Naive B cell (primary cell): Measurements from ENCODE around the gene BATF. TPM values are rescaled to one million over a fixed set of nuclear protein-coding genes. Genes with fewer than 3 reads are reported as not detected.

Experiments
- ATAC-seq, 2 donors: fragments of 150-1000 bp; cut with Tn5 transposase; 2 replicates each; pipeline ENCODE4 v1.10.0; 2021; ENCODE audit warnings: low read depth in 2 of 2, mild to moderate bottlenecking in 2 of 2, moderate library complexity in 2 of 2
- DNase-seq: peaks from one replicate; pipeline ENCODE4 v3.0.0; 2022
- H3K27ac Mint-ChIP-seq, 6 donors: one replicate each; pipeline ENCODE4 v1.8.0; 2020 to 2022; ENCODE audit warnings: mild to moderate bottlenecking in 6 of 6, mixed read lengths in 6 of 6, moderate library complexity in 5 of 6, inconsistent platforms in 2 of 6
- H3K27me3 Mint-ChIP-seq, 3 donors: one replicate each; pipeline ENCODE4 v1.8.0; 2021 to 2022; ENCODE audit warnings: mixed read lengths in 3 of 3, mild to moderate bottlenecking in 1 of 3
- H3K36me3 Mint-ChIP-seq, 2 donors: one replicate each; pipeline ENCODE4 v1.8.0; 2020 to 2022; ENCODE audit warnings: mixed read lengths in 2 of 2, inconsistent platforms in 1 of 2, mild to moderate bottlenecking in 1 of 2
- H3K4me1 Mint-ChIP-seq, 3 donors: one replicate each; pipeline ENCODE4 v1.8.0; 2020 to 2022; ENCODE audit warnings: mixed read lengths in 3 of 3, inconsistent platforms in 1 of 3, mild to moderate bottlenecking in 1 of 3, moderate library complexity in 1 of 3
- H3K4me3 Mint-ChIP-seq, 8 donors: one replicate each; pipeline ENCODE4 v1.8.0; 2020 to 2022; ENCODE audit warnings: mild to moderate bottlenecking in 8 of 8, mixed read lengths in 8 of 8, moderate library complexity in 8 of 8, inconsistent platforms in 2 of 8
- H3K9me3 Mint-ChIP-seq, 7 donors: one replicate each; pipeline ENCODE4 v1.8.0; 2020 to 2022; ENCODE audit warnings: mixed read lengths in 7 of 7, mild to moderate bottlenecking in 5 of 7, inconsistent platforms in 2 of 7, moderate library complexity in 1 of 7
- polyA plus RNA-seq, 6 donors: library from polyadenylated mRNA; unstranded; fragments of 300-500 nt; fragmentation: Illumina TruSeq; gene quantifications; one replicate each; pipeline ENCODE4 v1.2.3, GENCODE V29; 2021; ENCODE audit warnings: low read depth in 6 of 6

BATF gene
- polyA plus RNA-seq, 6 donors from 2014 or later = 2.6 to 12.9 (median 6.5) TPM

GRCh38 chr14:75527449-75528163 lies 5.3 kb downstream of the BATF start:
- no peak for ATAC-seq
- H3K4me3 Mint-ChIP-seq = peak overlapping the region in 1 of 8 donors; percentile 17
- H3K27me3 Mint-ChIP-seq = no peaks in the 10 kb centered on the region
- peaks cover 12 to 21% of the 10 kb centered on the region in 2 donors for H3K36me3 Mint-ChIP-seq
- H3K4me1 Mint-ChIP-seq = peaks cover 30 to 39% (median 38%) of the 10 kb centered on the region in 3 donors
- no peaks in the 10 kb centered on the region for H3K9me3 Mint-ChIP-seq
- no peak overlapping the region for H3K27ac Mint-ChIP-seq
- DNase-seq = no peak

GRCh38 chr14:75531256-75531655 lies 9.0 kb downstream of the BATF start:
- DNase-seq (no peak), ATAC-seq (no peak)
- H3K36me3 Mint-ChIP-seq = peaks cover 14 to 19% of the 10 kb centered on the region in 2 donors
- peaks cover 1 to 12% (median 6%) of the 10 kb centered on the region in 3 donors for H3K4me1 Mint-ChIP-seq
- H3K4me3 Mint-ChIP-seq = peak overlapping the region in 1 of 8 donors; percentile 8
- H3K9me3 Mint-ChIP-seq = no peaks in the 10 kb centered on the region
- H3K27ac Mint-ChIP-seq = peak overlapping the region in 1 of 6 donors; percentile 24
- H3K27me3 Mint-ChIP-seq = no peaks in the 10 kb centered on the region

GRCh38 chr14:75531660-75532317 lies 9.5 kb downstream of the BATF start:
- Mint-ChIP-seq H3K9me3 (no peaks in the 10 kb centered on the region), H3K4me3 (no peak overlapping the region), H3K36me3 (peaks cover 14 to 19% of the 10 kb centered on the region in 2 donors), H3K27ac (peak overlapping the region in 1 of 6 donors; percentile 31), H3K27me3 (no peaks in the 10 kb centered on the region), H3K4me1 (peaks cover 0 to 11% (median 6%) of the 10 kb centered on the region in 3 donors)
- no peak for ATAC-seq
- no peak for DNase-seq

GRCh38 chr14:75533791-75534555 lies 11.7 kb downstream of the BATF start:
- Mint-ChIP-seq H3K4me3 (no peak overlapping the region), H3K27me3 (no peaks in the 10 kb centered on the region), H3K4me1 (peaks cover 0 to 8% (median 6%) of the 10 kb centered on the region in 3 donors), H3K9me3 (no peaks in the 10 kb centered on the region), H3K27ac (peak overlapping the region in 1 of 6 donors; percentile 39), H3K36me3 (peaks cover 0 to 13% of the 10 kb centered on the region in 2 donors)
- ATAC-seq (no peak), DNase-seq (no peak)

GRCh38 chr14:75535164-75535898 lies 13.1 kb downstream of the BATF start:
- peaks cover 0 to 12% of the 10 kb centered on the region in 2 donors for H3K36me3 Mint-ChIP-seq
- no peaks in the 10 kb centered on the region for H3K9me3 Mint-ChIP-seq
- DNase-seq = no peak

GRCh38 chr14:75537071-75537470 lies 14.8 kb downstream of the BATF start:
- Mint-ChIP-seq H3K4me1 (peaks cover 8 to 39% (median 19%) of the 10 kb centered on the region in 3 donors), H3K27me3 (no peaks in the 10 kb centered on the region), H3K27ac (peak overlapping the region in 1 of 6 donors; percentile 40), H3K36me3 (peaks cover 0 to 7% of the 10 kb centered on the region in 2 donors), H3K9me3 (no peaks in the 10 kb centered on the region), H3K4me3 (no peak overlapping the region)
- no peak for ATAC-seq
- no peak for DNase-seq

More at GRCh38 chr14:75535164-75535898, 13.1 kb downstream of the BATF start:
- Mint-ChIP-seq H3K27ac (peak overlapping the region in 1 of 6 donors; percentile 52), H3K27me3 (no peaks in the 10 kb centered on the region), H3K4me3 (no peak overlapping the region), H3K4me1 (peaks cover 6 to 22% (median 14%) of the 10 kb centered on the region in 3 donors)
- no peak for ATAC-seq

GRCh38 chr14:75539162-75539560 lies 16.9 kb downstream of the BATF start:
- DNase-seq = no peak
- Mint-ChIP-seq H3K4me1 (peaks cover 21 to 49% (median 32%) of the 10 kb centered on the region in 3 donors), H3K9me3 (no peaks in the 10 kb centered on the region), H3K4me3 (peak overlapping the region in 2 of 8 donors; percentile 50 to 72), H3K36me3 (peaks cover 0 to 7% of the 10 kb centered on the region in 2 donors), H3K27me3 (no peaks in the 10 kb centered on the region), H3K27ac (peak overlapping the region in 5 of 6 donors; percentile 32 to 85 (median 60))
- ATAC-seq = no peak

- H3K27me3 Mint-ChIP-seq = no peaks in the 10 kb centered on the region
- peaks cover 0 to 7% of the 10 kb centered on the region in 2 donors for H3K36me3 Mint-ChIP-seq
- H3K9me3 Mint-ChIP-seq = no peaks in the 10 kb centered on the region
- H3K4me1 Mint-ChIP-seq = peaks cover 21 to 49% (median 32%) of the 10 kb centered on the region in 3 donors
- H3K27ac Mint-ChIP-seq = peak overlapping the region in 5 of 6 donors; percentile 28 to 95 (median 85)
- DNase-seq (no peak), ATAC-seq (peak; percentile 36 to 61)
- H3K4me3 Mint-ChIP-seq = peak overlapping the region in 4 of 8 donors; percentile 29 to 72 (median 41)
These were observed 17.6 kb downstream of the BATF start for GRCh38 chr14:75539561-75540478.

- DNase-seq (no peak), ATAC-seq (no peak)
- Mint-ChIP-seq H3K9me3 (no peaks in the 10 kb centered on the region), H3K4me1 (peaks cover 21 to 49% (median 32%) of the 10 kb centered on the region in 3 donors), H3K4me3 (no peak overlapping the region), H3K27ac (peak overlapping the region in 3 of 6 donors; percentile 51 to 85 (median 76)), H3K27me3 (no peaks in the 10 kb centered on the region), H3K36me3 (peaks cover 0 to 7% of the 10 kb centered on the region in 2 donors)
These were observed 18.2 kb downstream of the BATF start for GRCh38 chr14:75540479-75540851.

- H3K36me3 Mint-ChIP-seq = peaks cover 0 to 11% of the 10 kb centered on the region in 2 donors
- DNase-seq = peak; percentile 47
- no peaks in the 10 kb centered on the region for H3K9me3 Mint-ChIP-seq
- peak overlapping the region; percentile 61 to 92 (median 82) for H3K4me3 Mint-ChIP-seq
- peaks cover 27 to 49% (median 28%) of the 10 kb centered on the region in 3 donors for H3K4me1 Mint-ChIP-seq
- peak overlapping the region; percentile 17 to 97 (median 86) for H3K27ac Mint-ChIP-seq
- H3K27me3 Mint-ChIP-seq = no peaks in the 10 kb centered on the region
- peak; percentile 89 to 94 for ATAC-seq
These were observed 20.4 kb downstream of the BATF start for GRCh38 chr14:75542588-75543091.

- Mint-ChIP-seq H3K27ac (peak overlapping the region; percentile 17 to 97 (median 82)), H3K4me1 (peaks cover 26 to 48% (median 28%) of the 10 kb centered on the region in 3 donors), H3K27me3 (no peaks in the 10 kb centered on the region), H3K9me3 (no peaks in the 10 kb centered on the region), H3K36me3 (peaks cover 0 to 13% of the 10 kb centered on the region in 2 donors), H3K4me3 (peak overlapping the region; percentile 61 to 92 (median 82))
- DNase-seq = no peak
- no peak for ATAC-seq
These were observed 21.0 kb downstream of the BATF start for GRCh38 chr14:75543253-75543652.

GRCh38 chr14:75543786-75544185 lies 21.5 kb downstream of the BATF start:
- DNase-seq (no peak), ATAC-seq (no peak)
- peak overlapping the region in 1 of 8 donors; percentile 16 for H3K4me3 Mint-ChIP-seq
- H3K9me3 Mint-ChIP-seq = no peaks in the 10 kb centered on the region
- peaks cover 0 to 13% of the 10 kb centered on the region in 2 donors for H3K36me3 Mint-ChIP-seq
- no peak overlapping the region for H3K27ac Mint-ChIP-seq
- no peaks in the 10 kb centered on the region for H3K27me3 Mint-ChIP-seq
- H3K4me1 Mint-ChIP-seq = peaks cover 25 to 48% (median 28%) of the 10 kb centered on the region in 3 donors
